Thyroid gland (tissue), 4 donors: ENCODE data around the gene KCTD1. TPM values are rescaled to one million over a fixed set of nuclear protein-coding genes. Genes with fewer than 3 reads are reported as not detected.

Source experiments
- DNase-seq, 2 donors: peaks; one replicate each; pipeline ENCODE4 v3.0.0-alpha.2; 2019
- H3K27ac ChIP-seq, 3 donors: fragments of 200-600 bp; sonication (generic); 1 replicate in 2 of 3; 2 replicates in 1 of 3; pipeline ENCODE4 v1.5.1; 2016 to 2019; ENCODE audit warnings: mild to moderate bottlenecking in 1 of 3, moderate library complexity in 1 of 3
- H3K27me3 ChIP-seq: fragments of 200-600 bp; sonication (generic); one replicate; pipeline ENCODE4 v1.5.1; 2019
- H3K36me3 ChIP-seq, 2 donors: fragments of 200-600 bp; sonication (generic); one replicate each; pipeline ENCODE4 v1.5.1; 2016 to 2019
- H3K4me1 ChIP-seq, 2 donors: fragments of 200-600 bp; sonication (generic); one replicate each; pipeline ENCODE4 v1.5.1; 2017 to 2019
- H3K4me3 ChIP-seq, 3 donors: fragments of 200-600 bp; sonication (generic); replicated peaks in 1 of 3; 1 replicate in 2 of 3; 2 replicates in 1 of 3; pipeline ENCODE4 v1.5.1; 2016; ENCODE audit warnings: mild to moderate bottlenecking in 1 of 3
- H3K9me3 ChIP-seq: fragments of 200-600 bp; sonication (generic); one replicate; pipeline ENCODE4 v1.5.1; 2017
- POLR2A ChIP-seq, 2 donors: fragments of 450-650 bp; IDR thresholded peaks; one replicate each; pipeline ENCODE4 v1.6.1; 2017; ENCODE audit warnings: antibody characterized with exemption in 2 of 2, mild to moderate bottlenecking in 2 of 2, moderate library complexity in 1 of 2
- WGBS, 2 donors: methylation state at CpG; one replicate each; pipeline ENCODE4 v1.1.5; 2017; 5-methylcytosine and 5-hydroxymethylcytosine counted together
- intact Hi-C: fragments of 100-400 bp; cut with DNase I; formaldehyde crosslinking; loops from one replicate; pipeline ENCODE4 v1.15.1; 2023
- total RNA-seq, 4 donors: library from RNA; depleted of rRNA; stranded (reverse); fragments of >200 nt; gene quantifications; one replicate each; pipeline ENCODE4 v1.2.3, GENCODE V29; 2016
- TF ChIP-seq, protein P1 (sequence below), 6 experiments: fragments of 200-600 bp in 3 of 6; fragments of 450-650 bp in 3 of 6; sonication (generic) in 3 of 6; IDR thresholded peaks; one replicate each; pipeline ENCODE4 v1.5.1; 2016 to 2019; ENCODE audit warnings: antibody characterized with exemption in 6 of 6, mild to moderate bottlenecking in 2 of 6, inconsistent platforms in 1 of 6, moderate library complexity in 1 of 6

Gene KCTD1
- total RNA-seq, 4 donors from 2014 or later: 25.9 to 66.0 (median 34.2) TPM

DNA sequence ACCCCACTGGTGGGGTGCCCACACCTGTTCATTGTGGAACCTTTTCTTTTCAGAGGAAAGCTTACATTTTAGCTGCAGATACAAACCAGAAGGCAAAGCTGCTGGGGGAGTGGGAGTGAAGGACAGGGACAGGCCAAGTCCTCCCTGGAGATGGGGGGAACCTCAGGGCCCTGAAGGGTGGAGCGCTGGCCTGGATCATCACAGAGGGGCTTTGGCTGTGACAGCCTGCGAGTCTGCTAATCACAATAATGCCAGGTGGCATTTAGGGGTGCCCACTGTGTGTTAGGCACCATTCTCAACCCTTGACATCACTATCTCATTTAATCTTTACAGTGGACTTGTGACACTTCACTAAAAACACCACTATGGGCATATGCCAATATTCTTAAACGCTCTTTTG is 27.4 kb downstream of the KCTD1 start:
- Histone ChIP-seq H3K9me3 (no peaks in the 10 kb centered on the region), H3K27me3 (no peaks in the 10 kb centered on the region), H3K4me3 (no peak overlapping the region), H3K36me3 (no peaks in the 10 kb centered on the region), H3K27ac (no peak overlapping the region), H3K4me1 (no peaks in the 10 kb centered on the region)
- intact Hi-C loops: no loop called here
- WGBS, 2 donors: 92 to 97% methylated on average over 3 of the region's 3 CpGs
- DNase-seq: no peak
- TF ChIP-seq, protein P1, sequence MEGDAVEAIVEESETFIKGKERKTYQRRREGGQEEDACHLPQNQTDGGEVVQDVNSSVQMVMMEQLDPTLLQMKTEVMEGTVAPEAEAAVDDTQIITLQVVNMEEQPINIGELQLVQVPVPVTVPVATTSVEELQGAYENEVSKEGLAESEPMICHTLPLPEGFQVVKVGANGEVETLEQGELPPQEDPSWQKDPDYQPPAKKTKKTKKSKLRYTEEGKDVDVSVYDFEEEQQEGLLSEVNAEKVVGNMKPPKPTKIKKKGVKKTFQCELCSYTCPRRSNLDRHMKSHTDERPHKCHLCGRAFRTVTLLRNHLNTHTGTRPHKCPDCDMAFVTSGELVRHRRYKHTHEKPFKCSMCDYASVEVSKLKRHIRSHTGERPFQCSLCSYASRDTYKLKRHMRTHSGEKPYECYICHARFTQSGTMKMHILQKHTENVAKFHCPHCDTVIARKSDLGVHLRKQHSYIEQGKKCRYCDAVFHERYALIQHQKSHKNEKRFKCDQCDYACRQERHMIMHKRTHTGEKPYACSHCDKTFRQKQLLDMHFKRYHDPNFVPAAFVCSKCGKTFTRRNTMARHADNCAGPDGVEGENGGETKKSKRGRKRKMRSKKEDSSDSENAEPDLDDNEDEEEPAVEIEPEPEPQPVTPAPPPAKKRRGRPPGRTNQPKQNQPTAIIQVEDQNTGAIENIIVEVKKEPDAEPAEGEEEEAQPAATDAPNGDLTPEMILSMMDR (IDR thresholded peaks at IDR 0.05): no peak
- TF ChIP-seq POLR2A (IDR thresholded peaks at IDR 0.05): no peak

DNA sequence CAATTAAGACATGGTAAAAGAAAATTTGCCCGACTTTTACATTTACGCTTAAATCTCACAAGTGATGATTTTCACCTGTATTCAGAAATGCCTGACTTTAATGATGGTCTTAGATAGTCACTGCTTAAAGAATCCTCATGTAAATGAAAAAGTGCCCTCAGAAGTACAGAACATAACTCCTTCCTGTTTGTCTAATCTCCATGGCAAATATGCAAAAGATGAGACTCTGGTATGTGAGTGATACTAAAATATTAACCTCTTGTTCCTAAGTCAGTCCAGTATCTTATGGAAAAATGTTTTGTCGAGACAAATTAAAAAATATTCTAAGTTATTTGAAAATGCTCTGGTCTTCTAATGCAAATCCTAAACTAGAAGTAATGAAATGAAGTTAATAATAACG is 29.2 kb downstream of the KCTD1 start:
- Histone ChIP-seq H3K27me3 (no peaks in the 10 kb centered on the region), H3K27ac (no peak overlapping the region), H3K4me1 (no peaks in the 10 kb centered on the region), H3K36me3 (no peaks in the 10 kb centered on the region), H3K4me3 (no peak overlapping the region), H3K9me3 (no peaks in the 10 kb centered on the region)
- TF ChIP-seq, protein P1 (IDR thresholded peaks at IDR 0.05): no peak
- TF ChIP-seq POLR2A (IDR thresholded peaks at IDR 0.05): no peak
- intact Hi-C loops: no loop called here
- 95 to 96% methylated on average over 4 of the region's 4 CpGs for WGBS, 2 donors
- no peak for DNase-seq

DNA sequence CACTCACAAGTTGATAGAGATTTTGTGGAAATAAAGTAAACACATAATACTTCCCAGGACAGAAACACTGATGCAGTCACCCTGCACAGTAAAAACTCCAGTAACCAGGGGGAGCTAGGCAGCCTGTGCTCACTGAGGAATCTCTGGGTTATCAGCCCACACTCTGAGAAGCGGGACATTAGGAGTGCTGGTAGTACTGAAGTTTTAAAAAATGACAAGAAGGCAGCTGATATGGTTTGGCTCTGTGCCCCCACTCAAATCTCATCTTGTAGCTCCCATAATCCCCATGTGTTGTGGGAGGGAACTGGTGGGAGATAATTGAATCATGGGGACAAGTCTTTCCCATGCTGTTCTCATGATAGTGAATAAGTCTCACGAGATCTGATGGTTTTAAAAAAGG is 31.4 kb downstream of the KCTD1 start:
- DNase-seq: no peak
- H3K4me1 ChIP-seq: no peaks in the 10 kb centered on the region
- no peak overlapping the region for H3K27ac ChIP-seq
- TF ChIP-seq, protein P1 (IDR thresholded peaks at IDR 0.05): no peak
- no peak for TF ChIP-seq POLR2A (IDR thresholded peaks at IDR 0.05)
- 80 to 93% methylated on average over 2 of the region's 2 CpGs for WGBS, 2 donors
- H3K4me3 ChIP-seq: no peak overlapping the region
- no peaks in the 10 kb centered on the region for H3K36me3 ChIP-seq
- no peaks in the 10 kb centered on the region for H3K27me3 ChIP-seq
- intact Hi-C loops: no loop called here
- no peaks in the 10 kb centered on the region for H3K9me3 ChIP-seq

DNA sequence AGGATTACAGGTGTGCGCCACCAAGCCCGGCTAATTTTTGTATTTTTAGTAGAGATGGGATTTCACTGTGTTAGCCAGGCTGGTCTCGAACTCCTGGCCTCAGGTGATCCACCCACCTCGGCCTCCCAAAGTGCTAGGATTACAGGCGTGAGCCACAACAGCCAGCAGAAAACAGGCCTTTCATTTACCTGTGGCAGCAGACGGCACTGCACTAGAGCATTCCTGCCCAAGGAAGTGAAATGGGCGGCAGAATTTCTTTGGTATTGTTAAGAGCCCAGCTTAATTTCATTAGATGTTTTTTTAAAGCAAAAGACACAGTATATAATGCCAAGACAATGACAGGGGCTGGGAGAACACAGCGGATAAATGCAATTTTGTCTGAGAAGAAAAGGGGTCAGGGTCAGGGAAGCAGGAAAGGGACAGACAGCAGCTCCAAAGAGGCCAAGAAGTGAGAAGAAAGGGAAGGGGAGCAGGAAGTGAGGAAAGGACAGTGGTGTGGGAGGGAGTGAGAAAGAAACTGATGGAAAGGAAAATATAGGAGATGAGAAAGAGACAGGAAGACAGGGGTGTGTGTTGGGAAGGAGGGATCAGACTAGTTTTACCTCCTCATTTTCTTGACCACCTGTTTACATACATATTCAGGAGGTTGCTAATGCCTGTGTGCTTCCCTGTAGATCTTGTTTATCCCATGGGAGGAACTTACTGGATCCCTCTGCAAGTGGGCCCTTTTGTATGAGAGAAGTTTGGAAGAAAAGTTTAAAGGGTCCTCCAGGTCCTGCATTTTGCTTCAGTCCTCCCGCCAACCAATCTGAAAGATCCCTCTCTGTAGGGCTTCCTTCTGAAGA is 32.5 kb downstream of the KCTD1 start:
- no peak overlapping the region for H3K27ac ChIP-seq
- H3K4me3 ChIP-seq: no peak overlapping the region
- no peaks in the 10 kb centered on the region for H3K27me3 ChIP-seq
- H3K36me3 ChIP-seq: no peaks in the 10 kb centered on the region
- DNase-seq: no peak
- 93 to 94% methylated on average over 9 of the region's 9 CpGs for WGBS, 2 donors
- no peaks in the 10 kb centered on the region for H3K9me3 ChIP-seq
- H3K4me1 ChIP-seq: no peaks in the 10 kb centered on the region
- intact Hi-C loops: no loop called here
- TF ChIP-seq, protein P1 (IDR thresholded peaks at IDR 0.05): no peak
- TF ChIP-seq POLR2A (IDR thresholded peaks at IDR 0.05): no peak

DNA sequence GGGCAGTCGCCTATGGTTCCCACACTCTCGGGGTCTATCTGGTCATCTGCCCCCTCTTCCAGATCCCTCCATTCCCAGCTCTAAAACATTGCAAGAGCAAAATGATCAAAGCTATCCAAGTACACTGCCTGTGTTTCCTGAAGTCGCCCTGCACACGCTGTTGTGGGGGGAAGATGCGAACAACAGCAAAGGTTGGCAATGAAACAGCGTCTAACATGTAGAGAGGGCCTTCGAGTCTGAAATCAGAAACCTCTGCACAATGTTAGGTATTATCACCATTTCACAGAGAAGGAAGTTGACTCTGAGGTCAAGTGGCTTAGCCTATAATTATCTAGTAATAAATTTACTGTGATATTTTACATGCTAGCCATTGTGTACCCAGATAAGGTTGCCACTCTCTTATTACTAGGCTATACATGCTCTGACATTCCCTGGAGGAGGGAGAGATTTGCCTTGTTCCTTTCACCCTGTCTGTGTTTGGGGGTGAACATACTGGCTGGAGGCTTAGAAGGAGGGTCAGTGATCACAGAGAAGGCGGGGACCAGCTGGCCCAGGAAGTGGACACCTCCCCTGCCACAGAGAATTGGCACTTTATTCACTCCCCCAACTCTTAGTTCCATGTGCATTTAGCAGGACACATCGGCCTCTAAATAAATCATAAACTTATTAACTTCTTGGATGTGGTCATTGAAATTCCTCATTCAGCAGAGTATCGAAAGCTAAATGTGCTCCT is 36.8 kb downstream of the KCTD1 start:
- WGBS, 2 donors: 70 to 87% methylated on average over 10 of the region's 10 CpGs
- H3K4me3 ChIP-seq: no peak overlapping the region
- DNase-seq: no peak
- H3K9me3 ChIP-seq: no peaks in the 10 kb centered on the region
- no peak overlapping the region for H3K27ac ChIP-seq
- H3K27me3 ChIP-seq: no peaks in the 10 kb centered on the region
- peaks cover 0 to 5% of the 10 kb centered on the region in 2 donors for H3K4me1 ChIP-seq
- no peaks in the 10 kb centered on the region for H3K36me3 ChIP-seq
- TF ChIP-seq, protein P1 (IDR thresholded peaks at IDR 0.05): no peak
- TF ChIP-seq POLR2A (IDR thresholded peaks at IDR 0.05): no peak
- intact Hi-C loops: no loop called here
